GM18498 (cell line): ENCODE results near the gene KCNG2.

Experiments
- ATAC-seq: cut with Tn5 transposase; IDR thresholded peaks from one replicate; pipeline ENCODE4 v1.9.1; 2021; ENCODE audit warnings: mild to moderate bottlenecking, moderate library complexity; ENCODE audit not compliant: unreplicated experiment

Gene KCNG2

DNA sequence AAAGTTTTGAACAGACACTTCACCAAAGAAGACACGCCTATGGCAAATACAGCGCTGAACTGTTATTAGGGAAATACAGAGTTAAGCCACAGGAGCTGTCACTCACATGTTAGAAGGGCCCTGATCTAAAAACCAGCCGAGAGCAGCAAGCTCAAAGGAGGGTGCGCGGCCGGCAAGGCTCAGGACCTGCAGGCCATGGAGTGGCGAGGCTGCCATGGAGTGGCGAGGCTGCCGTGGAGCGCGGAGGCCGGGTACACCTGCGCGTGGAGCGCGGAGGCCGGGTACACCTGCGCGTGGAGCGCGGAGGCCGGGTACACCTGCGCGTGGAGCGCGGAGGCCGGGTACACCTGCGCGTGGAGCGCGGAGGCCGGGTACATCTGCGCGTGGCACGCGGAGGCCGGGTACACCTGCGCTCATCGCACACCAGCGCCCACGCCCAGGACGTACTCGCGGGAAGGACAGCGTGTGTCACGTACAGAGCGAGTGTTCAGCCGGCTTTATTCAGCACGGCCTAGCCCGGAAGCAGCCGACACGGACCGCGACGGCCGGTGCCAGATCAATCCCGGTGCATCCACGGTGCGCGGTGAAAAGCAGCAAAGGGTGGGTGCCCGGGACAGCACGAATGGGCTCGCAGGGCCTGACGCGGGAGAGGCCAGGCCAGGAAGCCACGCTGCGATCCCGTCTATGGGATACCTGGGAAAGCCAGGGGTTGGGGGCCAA is 84.9 kb downstream of the KCNG2 start:
- ATAC-seq: no peak

- ATAC-seq: no peak
Measured at GRCh38 chr18:79883461-79884293, 85.9 kb downstream of the KCNG2 start.

GRCh38 chr18:79884294-79884962 is 86.7 kb downstream of the KCNG2 start:
- ATAC-seq: no peak

GRCh38 chr18:79884963-79885728 is 87.4 kb downstream of the KCNG2 start:
- ATAC-seq: no peak

GRCh38 chr18:79887181-79888000 is 89.7 kb downstream of the KCNG2 start:
- no peak for ATAC-seq

DNA sequence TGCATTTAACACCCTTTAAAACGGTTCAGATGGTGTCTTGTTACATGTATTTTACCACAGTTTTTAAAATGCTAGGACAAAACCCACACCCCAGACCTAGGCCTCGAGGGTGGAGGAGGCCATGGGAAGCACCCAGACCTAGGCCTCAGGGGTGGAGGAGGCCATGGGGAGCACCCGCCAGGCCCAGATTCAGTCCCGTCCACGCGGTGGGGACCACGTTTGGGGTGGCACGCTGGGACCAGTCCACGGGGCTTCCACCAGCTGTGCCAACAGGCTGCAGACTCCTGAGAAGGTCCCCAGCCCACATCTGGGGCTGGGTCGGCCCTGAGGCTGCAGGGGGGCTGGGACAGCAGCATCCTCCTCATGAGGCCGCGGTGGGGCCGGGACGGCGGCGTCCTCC is 90.3 kb downstream of the KCNG2 start:
- no peak for ATAC-seq

DNA sequence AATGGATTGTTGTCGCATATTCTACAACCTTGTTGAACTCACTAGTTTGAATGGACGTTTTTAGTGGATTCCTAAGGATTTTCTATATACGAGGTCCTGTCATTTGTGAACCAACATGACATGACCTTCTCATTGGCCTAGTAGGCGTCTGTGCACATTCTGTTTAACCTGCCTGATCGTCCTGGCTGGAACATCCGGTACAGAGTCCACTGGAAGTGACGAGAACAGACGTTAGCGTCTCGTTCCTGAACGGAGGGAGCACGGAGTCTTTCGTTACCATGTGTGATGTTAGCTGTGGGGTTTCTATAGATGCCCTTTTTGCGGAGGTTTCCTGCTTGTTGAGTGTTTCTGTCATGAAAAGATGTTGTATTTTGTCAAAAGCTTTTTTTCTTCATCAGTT is 91.8 kb downstream of the KCNG2 start:
- ATAC-seq: no peak

- no peak for ATAC-seq
Measured at GRCh38 chr18:79890674-79891073, 92.9 kb downstream of the KCNG2 start.

DNA sequence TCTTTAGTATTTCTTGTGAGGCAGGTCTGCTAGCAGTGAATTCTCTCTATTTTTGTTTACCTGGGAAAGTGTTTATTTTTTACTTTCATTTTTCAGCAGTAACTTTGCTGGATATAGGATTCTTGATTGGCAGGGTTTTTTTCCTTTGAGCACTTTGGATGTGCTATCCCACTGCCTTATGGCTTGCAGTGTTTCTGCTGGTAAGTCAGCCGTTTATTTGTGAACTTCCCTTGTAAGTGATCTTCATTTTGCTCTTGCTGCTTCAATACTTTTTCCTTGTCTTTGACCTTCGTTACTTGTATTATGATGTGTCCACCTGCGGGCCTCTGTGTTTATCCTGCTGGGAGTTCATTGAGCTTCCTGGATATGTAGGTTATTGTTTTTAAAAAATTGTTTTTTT is 99.0 kb downstream of the KCNG2 start:
- no peak for ATAC-seq

DNA sequence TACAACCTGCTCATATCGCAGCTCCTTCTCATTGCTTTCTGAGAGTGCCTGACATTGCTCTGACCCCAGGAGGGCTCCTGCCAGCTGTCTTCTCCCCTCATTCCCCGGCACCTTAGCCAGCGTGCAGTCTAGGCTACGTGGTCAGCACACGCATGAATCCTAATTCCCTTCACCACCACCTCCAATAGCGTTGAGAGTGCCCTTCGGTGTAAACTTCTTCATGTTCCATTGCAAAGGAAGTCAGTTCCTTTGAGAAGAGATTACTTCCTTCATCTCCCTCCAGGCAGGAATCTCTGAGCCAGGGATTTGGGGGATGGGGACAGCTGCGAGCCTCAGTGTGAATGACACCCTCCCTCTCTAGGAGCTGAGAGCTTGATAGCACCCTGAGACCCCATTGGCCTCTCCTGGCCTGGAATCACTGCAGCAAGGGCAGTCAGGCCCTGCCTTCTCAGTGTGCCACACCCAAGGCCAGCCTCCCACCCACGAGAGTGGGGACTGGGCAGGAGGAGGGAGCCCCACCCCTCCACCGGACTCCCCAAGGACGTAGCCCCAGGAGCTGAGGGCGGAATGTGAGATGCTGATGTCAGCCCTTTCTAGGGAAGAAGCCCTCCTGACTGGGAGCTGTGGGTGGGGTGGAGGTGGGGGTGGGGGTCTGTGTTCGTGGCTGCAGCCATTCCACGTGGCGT is 100.3 kb downstream of the KCNG2 start:
- no peak for ATAC-seq

- no peak for ATAC-seq
Measured at GRCh38 chr18:79898952-79899608, 101.3 kb downstream of the KCNG2 start.

GRCh38 chr18:79899609-79900445 is 102.1 kb downstream of the KCNG2 start:
- no peak for ATAC-seq

DNA sequence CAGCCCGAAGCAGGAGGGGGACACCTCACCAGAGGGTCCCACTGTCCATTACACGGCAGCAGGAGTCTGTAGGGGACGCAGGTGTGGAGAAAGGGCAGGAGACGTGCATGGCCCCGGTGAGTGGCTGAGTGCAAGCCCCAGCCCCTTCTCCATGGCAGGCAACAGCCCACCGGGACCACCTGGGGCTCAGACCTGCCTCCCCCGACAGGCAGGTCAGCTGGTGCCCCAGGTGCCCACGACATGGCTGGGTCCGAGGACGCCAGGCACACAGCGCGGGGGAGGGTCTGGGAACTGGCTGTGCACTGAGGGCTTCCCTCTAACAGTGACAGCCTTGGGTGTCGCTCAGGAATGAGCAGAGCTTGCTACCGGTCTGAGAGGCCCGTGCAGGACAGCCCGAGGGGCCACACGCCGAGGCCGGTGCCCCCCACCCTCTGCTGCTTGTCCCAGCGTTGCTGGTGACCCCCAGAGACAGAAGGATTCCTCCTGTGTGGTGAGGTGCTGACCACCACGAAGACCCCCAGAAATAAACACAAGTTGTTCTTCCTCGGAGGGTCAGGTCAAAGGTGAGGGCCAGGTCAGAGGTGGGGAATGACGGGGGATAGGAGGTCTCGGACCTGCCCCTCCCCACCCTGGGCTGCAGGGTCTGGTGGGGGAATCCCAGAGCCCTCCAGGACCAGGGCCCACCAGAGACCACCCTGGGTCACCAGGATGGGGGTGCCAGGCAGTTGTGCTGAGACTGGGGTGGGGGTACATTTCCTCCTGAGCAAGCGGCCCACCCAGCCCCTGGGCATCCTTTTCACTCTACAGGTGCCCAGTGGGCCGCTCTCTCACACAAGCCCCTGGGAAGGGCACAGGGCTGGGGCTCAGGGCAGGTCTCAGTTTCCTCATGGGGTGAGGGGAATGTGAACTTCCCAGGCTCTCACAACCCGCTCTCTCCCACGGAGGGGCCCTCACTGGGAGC is 103.2 kb downstream of the KCNG2 start:
- ATAC-seq: no peak

- ATAC-seq: no peak
Measured at GRCh38 chr18:79901665-79902064, 103.9 kb downstream of the KCNG2 start.

GRCh38 chr18:79902075-79902474 is 104.3 kb downstream of the KCNG2 start:
- no peak for ATAC-seq

- no peak for ATAC-seq
Measured at GRCh38 chr18:79902640-79903039, 104.9 kb downstream of the KCNG2 start.

- no peak for ATAC-seq
Measured at GRCh38 chr18:79903071-79903635, 105.4 kb downstream of the KCNG2 start.
